H1 (cell line): ENCODE data around the gene RHCG. TPM values are rescaled to one million over a fixed set of nuclear protein-coding genes. Genes with fewer than 3 reads are reported as not detected.

Experiments
- CHD2 ChIP-seq: IDR thresholded peaks from 2 replicates; pipeline ENCODE4 v1.6.1; 2012; ENCODE audit warnings: low read length, improper control_type of control experiment
- CTBP2 ChIP-seq: IDR thresholded peaks from 2 replicates; pipeline ENCODE4 v1.7.0; 2011; ENCODE audit warnings: borderline replicate concordance, mild to moderate bottlenecking, moderate library complexity, mixed read lengths, low read length; ENCODE audit not compliant: insufficient read depth, insufficient read length
- EP300 ChIP-seq, 2 experiments: IDR thresholded peaks; 1 replicate in 1 of 2; 2 replicates in 1 of 2; pipeline ENCODE4 v1.6.1; 2011 to 2012; ENCODE audit warnings: low read depth in 2 of 2, low read length in 2 of 2, mild to moderate bottlenecking in 2 of 2, borderline replicate concordance in 1 of 2, inconsistent platforms in 1 of 2, moderate library complexity in 1 of 2
- KDM5A ChIP-seq: fragments of 200-600 bp; IDR thresholded peaks from 2 replicates; pipeline ENCODE4 v1.7.1; 2012; ENCODE audit warnings: mild to moderate bottlenecking, low read length, inconsistent platforms, mixed read lengths
- polyA plus RNA-seq, 7 experiments: library from polyadenylated mRNA; depleted of rRNA in 3 of 7; stranded (reverse) in 5 of 7; unstranded in 2 of 7; fragments of >200 nt in 5 of 7; fragments of 200-250 nt in 2 of 7; gene quantifications; 1 replicate in 5 of 7; 2 replicates in 1 of 7; 4 replicates in 1 of 7; pipeline versions ENCODE4 v1.2.1 to v1.2.3, GENCODE V29; 2011 to 2013; ENCODE audit warnings: missing spikeins in 2 of 7, mixed read lengths in 2 of 7
- total RNA-seq: library from RNA; stranded (reverse); fragmentation: NEBNext Ultra II Directional; extraction: Animal tissue kit (Norgen Biotek cat#: 25700); gene quantifications from 2 replicates; pipeline ENCODE4 v1.2.1, GENCODE V29; 2021
- TF ChIP-seq, protein P1 (sequence below): fragments of 300-600 bp; sonication (generic); IDR thresholded peaks from 2 replicates; pipeline ENCODE4 v1.7.1; 2012; ENCODE audit warnings: low read length, moderate library complexity, mild to moderate bottlenecking, inconsistent platforms; ENCODE audit not compliant: insufficient replicate concordance

Gene RHCG
- total and polyA plus RNA-seq, 2 of the 8 experiments (the other 6 are each of a cell fraction or from before 2014, with no cell fraction given), result 0.68 TPM; not detected in 1

DNA sequence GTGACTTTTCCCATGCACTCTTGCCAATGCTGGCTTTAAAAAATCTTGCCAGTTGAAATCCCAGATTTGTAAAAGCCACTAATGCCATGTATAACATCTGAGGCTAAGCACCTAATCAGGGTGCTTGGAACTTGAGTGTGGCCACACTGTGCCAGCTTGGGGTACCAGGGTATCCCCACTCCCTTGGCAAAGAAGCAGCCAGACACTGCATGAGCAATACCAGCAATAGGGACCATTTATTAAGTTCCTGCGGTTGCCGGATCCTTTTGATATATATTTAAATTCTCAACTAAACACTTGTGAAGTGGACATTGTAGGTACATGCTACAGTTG, 2.2 kb upstream of the RHCG start (continued):
- TF ChIP-seq, protein P1, sequence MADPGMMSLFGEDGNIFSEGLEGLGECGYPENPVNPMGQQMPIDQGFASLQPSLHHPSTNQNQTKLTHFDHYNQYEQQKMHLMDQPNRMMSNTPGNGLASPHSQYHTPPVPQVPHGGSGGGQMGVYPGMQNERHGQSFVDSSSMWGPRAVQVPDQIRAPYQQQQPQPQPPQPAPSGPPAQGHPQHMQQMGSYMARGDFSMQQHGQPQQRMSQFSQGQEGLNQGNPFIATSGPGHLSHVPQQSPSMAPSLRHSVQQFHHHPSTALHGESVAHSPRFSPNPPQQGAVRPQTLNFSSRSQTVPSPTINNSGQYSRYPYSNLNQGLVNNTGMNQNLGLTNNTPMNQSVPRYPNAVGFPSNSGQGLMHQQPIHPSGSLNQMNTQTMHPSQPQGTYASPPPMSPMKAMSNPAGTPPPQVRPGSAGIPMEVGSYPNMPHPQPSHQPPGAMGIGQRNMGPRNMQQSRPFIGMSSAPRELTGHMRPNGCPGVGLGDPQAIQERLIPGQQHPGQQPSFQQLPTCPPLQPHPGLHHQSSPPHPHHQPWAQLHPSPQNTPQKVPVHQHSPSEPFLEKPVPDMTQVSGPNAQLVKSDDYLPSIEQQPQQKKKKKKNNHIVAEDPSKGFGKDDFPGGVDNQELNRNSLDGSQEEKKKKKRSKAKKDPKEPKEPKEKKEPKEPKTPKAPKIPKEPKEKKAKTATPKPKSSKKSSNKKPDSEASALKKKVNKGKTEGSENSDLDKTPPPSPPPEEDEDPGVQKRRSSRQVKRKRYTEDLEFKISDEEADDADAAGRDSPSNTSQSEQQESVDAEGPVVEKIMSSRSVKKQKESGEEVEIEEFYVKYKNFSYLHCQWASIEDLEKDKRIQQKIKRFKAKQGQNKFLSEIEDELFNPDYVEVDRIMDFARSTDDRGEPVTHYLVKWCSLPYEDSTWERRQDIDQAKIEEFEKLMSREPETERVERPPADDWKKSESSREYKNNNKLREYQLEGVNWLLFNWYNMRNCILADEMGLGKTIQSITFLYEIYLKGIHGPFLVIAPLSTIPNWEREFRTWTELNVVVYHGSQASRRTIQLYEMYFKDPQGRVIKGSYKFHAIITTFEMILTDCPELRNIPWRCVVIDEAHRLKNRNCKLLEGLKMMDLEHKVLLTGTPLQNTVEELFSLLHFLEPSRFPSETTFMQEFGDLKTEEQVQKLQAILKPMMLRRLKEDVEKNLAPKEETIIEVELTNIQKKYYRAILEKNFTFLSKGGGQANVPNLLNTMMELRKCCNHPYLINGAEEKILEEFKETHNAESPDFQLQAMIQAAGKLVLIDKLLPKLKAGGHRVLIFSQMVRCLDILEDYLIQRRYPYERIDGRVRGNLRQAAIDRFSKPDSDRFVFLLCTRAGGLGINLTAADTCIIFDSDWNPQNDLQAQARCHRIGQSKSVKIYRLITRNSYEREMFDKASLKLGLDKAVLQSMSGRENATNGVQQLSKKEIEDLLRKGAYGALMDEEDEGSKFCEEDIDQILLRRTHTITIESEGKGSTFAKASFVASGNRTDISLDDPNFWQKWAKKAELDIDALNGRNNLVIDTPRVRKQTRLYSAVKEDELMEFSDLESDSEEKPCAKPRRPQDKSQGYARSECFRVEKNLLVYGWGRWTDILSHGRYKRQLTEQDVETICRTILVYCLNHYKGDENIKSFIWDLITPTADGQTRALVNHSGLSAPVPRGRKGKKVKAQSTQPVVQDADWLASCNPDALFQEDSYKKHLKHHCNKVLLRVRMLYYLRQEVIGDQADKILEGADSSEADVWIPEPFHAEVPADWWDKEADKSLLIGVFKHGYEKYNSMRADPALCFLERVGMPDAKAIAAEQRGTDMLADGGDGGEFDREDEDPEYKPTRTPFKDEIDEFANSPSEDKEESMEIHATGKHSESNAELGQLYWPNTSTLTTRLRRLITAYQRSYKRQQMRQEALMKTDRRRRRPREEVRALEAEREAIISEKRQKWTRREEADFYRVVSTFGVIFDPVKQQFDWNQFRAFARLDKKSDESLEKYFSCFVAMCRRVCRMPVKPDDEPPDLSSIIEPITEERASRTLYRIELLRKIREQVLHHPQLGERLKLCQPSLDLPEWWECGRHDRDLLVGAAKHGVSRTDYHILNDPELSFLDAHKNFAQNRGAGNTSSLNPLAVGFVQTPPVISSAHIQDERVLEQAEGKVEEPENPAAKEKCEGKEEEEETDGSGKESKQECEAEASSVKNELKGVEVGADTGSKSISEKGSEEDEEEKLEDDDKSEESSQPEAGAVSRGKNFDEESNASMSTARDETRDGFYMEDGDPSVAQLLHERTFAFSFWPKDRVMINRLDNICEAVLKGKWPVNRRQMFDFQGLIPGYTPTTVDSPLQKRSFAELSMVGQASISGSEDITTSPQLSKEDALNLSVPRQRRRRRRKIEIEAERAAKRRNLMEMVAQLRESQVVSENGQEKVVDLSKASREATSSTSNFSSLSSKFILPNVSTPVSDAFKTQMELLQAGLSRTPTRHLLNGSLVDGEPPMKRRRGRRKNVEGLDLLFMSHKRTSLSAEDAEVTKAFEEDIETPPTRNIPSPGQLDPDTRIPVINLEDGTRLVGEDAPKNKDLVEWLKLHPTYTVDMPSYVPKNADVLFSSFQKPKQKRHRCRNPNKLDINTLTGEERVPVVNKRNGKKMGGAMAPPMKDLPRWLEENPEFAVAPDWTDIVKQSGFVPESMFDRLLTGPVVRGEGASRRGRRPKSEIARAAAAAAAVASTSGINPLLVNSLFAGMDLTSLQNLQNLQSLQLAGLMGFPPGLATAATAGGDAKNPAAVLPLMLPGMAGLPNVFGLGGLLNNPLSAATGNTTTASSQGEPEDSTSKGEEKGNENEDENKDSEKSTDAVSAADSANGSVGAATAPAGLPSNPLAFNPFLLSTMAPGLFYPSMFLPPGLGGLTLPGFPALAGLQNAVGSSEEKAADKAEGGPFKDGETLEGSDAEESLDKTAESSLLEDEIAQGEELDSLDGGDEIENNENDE, result no peak
- TF ChIP-seq KDM5A, result no peak
- no peak for TF ChIP-seq CTBP2
- TF ChIP-seq CHD2, result no peak
- TF ChIP-seq EP300 (IDR thresholded peaks at IDR 0.05; ENCODE audit: borderline replicate concordance in 1 of 2, low read depth in 2 of 2, low read length in 2 of 2), result no peak
- TF ChIP-seq, all 59 proteins: peak for 0
